Umbilical cord (tissue), 2 donors: Measurements from ENCODE around the gene TP53BP1. TPM values are rescaled to one million over a fixed set of nuclear protein-coding genes. Genes with fewer than 3 reads are reported as not detected.
A peak's percentile ranks its signal among the peaks of the same experiment; 100 is the strongest.

ENCODE experiments used
- DNase-seq: peaks from one replicate; pipeline ENCODE4 v3.0.0-alpha.2; 2015; ENCODE audit warnings: low spot score
- total RNA-seq: library from RNA; depleted of rRNA; stranded (reverse); fragments of >200 nt; gene quantifications from one replicate; pipeline ENCODE4 v1.2.3, GENCODE V29; 2014; ENCODE audit warnings: low replicate concordance; ENCODE audit not compliant: insufficient read depth

TP53BP1 gene
- total RNA-seq, 1 donor from 2014 or later: 52.7 TPM

- DNase-seq: no peak
These were observed 3.8 kb downstream of the TP53BP1 start for GRCh38 chr15:43489191-43489590.

GRCh38 chr15:43488790-43489189 lies 4.2 kb downstream of the TP53BP1 start:
- no peak for DNase-seq

GRCh38 chr15:43487271-43487895 lies 5.6 kb downstream of the TP53BP1 start:
- DNase-seq: no peak

GRCh38 chr15:43484455-43484854 lies 8.5 kb downstream of the TP53BP1 start:
- no peak for DNase-seq

GRCh38 chr15:43483297-43484128 lies 9.4 kb downstream of the TP53BP1 start:
- no peak for DNase-seq

GRCh38 chr15:43473885-43474284 lies 19.1 kb downstream of the TP53BP1 start:
- DNase-seq: no peak

GRCh38 chr15:43471975-43472374 lies 21.0 kb downstream of the TP53BP1 start:
- no peak for DNase-seq

- DNase-seq: no peak
These were observed 23.1 kb downstream of the TP53BP1 start for GRCh38 chr15:43469867-43470266.

GRCh38 chr15:43465100-43465499 lies 27.9 kb downstream of the TP53BP1 start:
- DNase-seq: no peak

- no peak for DNase-seq
These were observed 29.0 kb downstream of the TP53BP1 start for GRCh38 chr15:43463998-43464397.

- no peak for DNase-seq
These were observed 29.4 kb downstream of the TP53BP1 start for GRCh38 chr15:43463507-43463906.

- no peak for DNase-seq
These were observed 43.0 kb downstream of the TP53BP1 start for GRCh38 chr15:43449981-43450380.

GRCh38 chr15:43446344-43446743 lies 46.6 kb downstream of the TP53BP1 start:
- DNase-seq: no peak

- DNase-seq: no peak
These were observed 51.6 kb downstream of the TP53BP1 start for GRCh38 chr15:43441316-43441715.

GRCh38 chr15:43440721-43441281 lies 52.2 kb downstream of the TP53BP1 start:
- DNase-seq: peak; percentile 77

- no peak for DNase-seq
These were observed 53.7 kb downstream of the TP53BP1 start for GRCh38 chr15:43439268-43439667.

GRCh38 chr15:43436395-43436794 lies 56.6 kb downstream of the TP53BP1 start:
- DNase-seq: no peak

GRCh38 chr15:43434446-43434845 lies 58.5 kb downstream of the TP53BP1 start:
- DNase-seq: no peak

GRCh38 chr15:43433661-43434303 lies 59.2 kb downstream of the TP53BP1 start:
- no peak for DNase-seq

GRCh38 chr15:43433165-43433564 lies 59.8 kb downstream of the TP53BP1 start:
- DNase-seq: no peak

GRCh38 chr15:43429687-43430086 lies 63.3 kb downstream of the TP53BP1 start:
- DNase-seq: no peak

- no peak for DNase-seq
These were observed 69.2 kb downstream of the TP53BP1 start for GRCh38 chr15:43423793-43424192.
